SU-DHL-6 (cell line): ENCODE data around the gene ZDHHC7.

Experiments
- EZH2phosphoT487 ChIP-seq: fragments of 200-600 bp; sonication (generic), shearing (Covaris generic); conservative IDR thresholded peaks from 2 replicates; pipeline ENCODE4 v1.6.1; 2018; ENCODE audit warnings: mild to moderate bottlenecking, antibody characterized with exemption, low read length, moderate library complexity, mixed read lengths
- TF ChIP-seq, protein P1 (sequence below): fragments of 200-600 bp; sonication (generic); IDR thresholded peaks from one replicate; pipeline ENCODE4 v1.5.1; 2017; ENCODE audit warnings: antibody characterized with exemption, mild to moderate bottlenecking, low read length, moderate library complexity; ENCODE audit not compliant: insufficient read depth, poor library complexity, severe bottlenecking

DNA sequence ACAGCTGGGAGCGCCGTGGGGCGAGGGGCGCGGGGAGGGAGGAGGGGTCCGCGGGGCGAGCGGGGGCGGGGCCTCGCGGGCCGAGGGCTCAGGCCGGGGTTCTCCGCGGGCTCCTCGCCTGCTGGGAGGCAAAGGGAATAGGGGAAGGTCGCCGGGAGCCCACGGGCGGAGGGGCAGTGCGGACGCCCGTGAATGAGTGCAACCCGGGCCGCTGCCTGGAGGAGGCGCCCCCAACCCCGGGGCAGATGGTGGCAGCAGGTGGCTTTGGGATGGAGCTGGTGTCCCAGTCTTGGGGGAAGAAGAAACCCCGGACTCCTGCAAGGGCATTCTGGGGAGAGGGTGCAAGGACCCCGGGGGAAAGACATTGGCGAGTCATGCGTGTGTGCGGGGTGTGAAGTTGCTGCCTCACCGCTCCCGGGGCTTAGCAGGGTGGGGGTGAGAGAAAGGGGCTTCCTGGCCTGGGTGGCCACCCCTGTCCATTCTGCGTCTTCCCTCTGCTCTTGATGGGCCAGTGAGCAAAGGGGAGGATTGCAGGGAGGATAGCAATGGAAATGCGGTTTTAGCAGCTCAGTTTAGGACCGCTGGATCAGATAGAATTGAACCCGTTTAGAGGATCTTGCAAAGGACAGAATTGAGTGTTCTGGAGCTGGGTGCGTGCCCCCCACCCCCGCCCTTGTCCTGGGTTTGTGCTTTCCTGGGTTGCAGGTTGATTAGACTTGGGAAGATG, 16.8 kb upstream of the ZDHHC7 start:
- TF ChIP-seq, protein P1, sequence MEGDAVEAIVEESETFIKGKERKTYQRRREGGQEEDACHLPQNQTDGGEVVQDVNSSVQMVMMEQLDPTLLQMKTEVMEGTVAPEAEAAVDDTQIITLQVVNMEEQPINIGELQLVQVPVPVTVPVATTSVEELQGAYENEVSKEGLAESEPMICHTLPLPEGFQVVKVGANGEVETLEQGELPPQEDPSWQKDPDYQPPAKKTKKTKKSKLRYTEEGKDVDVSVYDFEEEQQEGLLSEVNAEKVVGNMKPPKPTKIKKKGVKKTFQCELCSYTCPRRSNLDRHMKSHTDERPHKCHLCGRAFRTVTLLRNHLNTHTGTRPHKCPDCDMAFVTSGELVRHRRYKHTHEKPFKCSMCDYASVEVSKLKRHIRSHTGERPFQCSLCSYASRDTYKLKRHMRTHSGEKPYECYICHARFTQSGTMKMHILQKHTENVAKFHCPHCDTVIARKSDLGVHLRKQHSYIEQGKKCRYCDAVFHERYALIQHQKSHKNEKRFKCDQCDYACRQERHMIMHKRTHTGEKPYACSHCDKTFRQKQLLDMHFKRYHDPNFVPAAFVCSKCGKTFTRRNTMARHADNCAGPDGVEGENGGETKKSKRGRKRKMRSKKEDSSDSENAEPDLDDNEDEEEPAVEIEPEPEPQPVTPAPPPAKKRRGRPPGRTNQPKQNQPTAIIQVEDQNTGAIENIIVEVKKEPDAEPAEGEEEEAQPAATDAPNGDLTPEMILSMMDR: no peak
- no peak for TF ChIP-seq EZH2phosphoT487
